Stimulated activated CD8-positive, alpha-beta memory T cell treated with anti-CD3 and anti-CD28 coated beads, Interleukin-12 subunit alpha, Interleukin-12 subunit beta, amount 100 ng/mL, for 1 hour (primary cell): Measurements from ENCODE around the gene SLC29A2.
A peak's percentile ranks its signal among the peaks of the same experiment; 100 is the strongest.
"Not testable (repeated sequence)": the region's sequence is repeated elsewhere in the genome, so short reads cannot be mapped to it uniquely, and the experiment has no call there.

Source experiments
- DNase-seq: peaks from one replicate; pipeline ENCODE4 v3.0.0-alpha.2; 2020; ENCODE audit warnings: low read depth

SLC29A2 gene

DNA sequence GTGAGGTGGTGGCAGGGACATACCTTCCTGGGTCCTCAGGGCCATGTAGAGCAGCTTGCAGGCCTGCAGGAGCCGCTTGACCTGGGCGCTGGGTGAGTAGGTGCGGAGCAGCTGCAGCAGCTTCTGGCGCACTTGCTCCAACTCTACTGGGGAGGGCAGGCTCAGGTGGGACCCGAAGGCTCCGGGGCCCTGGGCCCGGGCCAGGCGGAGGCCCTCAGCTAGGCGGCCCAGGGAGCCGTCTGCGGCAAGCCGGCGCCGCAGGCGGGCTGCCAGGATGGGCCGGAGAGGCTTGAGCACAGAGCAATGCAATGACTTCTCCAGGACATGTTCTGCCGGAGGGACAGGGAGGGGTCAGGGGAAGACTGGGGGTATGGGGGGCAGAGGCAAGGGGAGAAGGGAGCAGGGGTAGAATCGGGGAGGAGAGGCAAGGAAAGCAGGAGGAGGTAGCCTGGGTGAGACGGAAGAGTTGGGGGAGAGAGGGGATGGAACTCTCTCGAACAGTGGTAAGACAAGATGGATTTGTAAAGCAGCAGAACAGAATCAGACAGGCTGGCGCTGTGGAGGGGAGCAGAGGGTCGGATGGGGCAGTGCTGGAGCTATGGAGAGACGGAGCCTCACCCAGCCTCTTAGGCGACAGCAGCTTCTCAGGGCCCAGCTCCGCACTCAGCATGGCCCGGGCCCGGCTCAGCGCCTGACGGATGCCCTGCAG is 37.5 kb downstream of the SLC29A2 start:
- no peak for DNase-seq

DNA sequence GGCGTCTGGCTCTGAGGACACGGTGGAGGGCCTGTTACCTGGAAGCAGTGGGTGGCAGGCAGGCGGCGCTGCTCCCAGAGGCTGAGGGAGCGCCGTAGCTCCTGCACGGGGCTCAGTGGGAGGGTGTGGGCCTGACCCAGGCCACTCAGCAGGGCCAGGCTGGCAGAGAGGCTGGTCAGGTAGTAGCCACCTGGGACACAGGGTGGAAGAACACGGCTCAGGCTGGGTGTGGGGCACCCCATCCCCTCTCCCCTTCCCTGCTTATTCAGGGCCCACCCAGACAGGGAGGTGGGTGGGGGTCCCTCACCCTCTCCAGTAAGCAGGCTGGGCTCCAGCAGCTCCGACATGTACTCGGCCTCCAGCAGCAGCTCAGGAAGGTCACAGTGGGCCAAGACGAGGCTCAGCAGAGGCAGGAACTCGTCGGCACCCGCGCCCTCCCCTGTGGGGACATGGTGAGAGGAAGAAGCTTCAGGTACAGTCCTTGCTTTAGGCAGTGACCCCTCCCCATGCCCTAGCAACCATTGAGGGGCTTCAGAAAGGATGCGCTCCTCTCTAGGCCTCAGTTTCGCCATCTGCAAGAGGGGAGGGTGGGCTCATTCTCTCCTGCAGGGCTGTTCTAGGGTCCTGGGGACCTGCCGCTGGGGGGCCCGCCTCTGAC is 38.2 kb downstream of the SLC29A2 start:
- DNase-seq, result no peak

DNA sequence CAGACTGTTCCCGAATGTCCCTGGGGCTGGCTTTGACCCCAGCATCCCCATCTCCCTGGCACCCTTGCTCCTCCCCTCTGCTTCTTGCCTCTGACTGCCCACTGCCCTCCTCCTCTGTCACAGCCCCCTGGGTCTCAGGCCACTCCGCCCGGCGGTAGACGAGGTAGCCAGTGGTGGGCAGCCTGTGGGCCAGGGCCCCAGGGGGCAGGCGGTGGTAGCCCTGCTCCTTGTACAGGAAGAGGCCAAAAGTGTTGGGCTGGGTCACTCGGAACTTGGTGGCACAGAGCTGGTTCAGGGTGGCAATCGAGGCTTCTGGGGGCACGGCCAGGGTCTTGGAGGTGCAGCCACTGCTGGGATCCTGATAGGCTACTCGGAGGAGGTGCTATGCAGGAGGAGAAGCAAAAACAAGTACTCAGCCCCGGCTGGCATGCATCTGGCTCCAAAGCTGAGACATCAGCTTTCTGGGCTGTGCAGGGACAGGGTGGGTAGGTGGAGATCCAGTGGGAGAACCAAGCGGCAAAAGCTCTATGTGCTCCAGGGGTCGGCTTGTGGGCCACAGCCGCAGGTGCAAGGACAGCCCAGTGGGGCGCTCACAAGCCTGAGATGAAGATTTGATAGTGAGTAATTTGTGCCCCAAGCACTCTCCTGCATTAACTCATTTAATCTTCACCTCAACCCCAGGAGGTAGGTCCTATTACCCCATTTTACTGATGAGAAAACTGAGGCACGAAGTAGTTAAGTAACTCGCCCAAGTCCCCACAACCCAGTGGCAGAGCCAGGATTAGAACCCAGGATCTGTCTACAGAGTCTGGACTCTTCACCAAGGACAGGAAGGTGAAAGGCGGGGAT is 39.0 kb downstream of the SLC29A2 start:
- no peak for DNase-seq

DNA sequence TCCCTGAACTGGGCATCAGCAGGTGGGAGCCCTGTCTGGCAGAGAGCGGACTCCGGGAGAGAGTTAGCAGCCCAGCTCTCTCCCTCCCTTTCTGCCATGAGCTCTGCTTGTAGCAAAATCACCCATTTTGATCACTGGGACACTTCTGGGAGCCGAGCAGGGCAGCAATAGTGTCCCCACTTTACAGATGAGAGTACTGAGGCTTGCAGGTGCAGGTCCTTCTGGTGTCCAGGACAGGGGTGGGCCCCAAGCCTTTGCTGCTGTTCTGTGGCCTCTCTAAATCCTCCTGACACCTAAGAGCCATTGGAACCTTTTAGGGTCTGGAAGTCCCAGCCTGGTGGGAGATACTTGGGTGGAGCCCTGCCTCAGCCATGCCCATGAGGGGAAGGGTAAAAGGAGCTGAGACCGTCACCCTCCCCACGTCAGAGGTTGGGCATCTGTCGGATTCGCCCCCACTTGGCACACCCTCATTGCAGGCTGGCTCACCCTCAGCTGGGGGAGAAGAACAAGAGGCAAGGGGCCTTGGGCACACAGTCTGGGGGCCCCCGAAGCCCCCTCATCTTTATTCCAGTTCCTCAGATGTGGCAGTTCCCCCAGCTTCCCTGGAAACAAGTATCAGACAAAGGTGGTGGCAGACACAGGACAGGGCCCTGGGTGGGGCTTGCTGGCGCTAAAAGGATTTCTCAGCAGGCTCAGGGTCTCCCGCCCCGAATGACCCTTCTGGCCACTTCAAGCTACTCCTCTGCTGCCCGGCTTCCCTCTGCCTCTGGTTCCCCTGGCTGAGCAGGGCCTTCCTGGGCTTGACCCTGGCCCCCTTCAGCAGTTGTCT is 39.8 kb downstream of the SLC29A2 start:
- DNase-seq, result no peak

DNA sequence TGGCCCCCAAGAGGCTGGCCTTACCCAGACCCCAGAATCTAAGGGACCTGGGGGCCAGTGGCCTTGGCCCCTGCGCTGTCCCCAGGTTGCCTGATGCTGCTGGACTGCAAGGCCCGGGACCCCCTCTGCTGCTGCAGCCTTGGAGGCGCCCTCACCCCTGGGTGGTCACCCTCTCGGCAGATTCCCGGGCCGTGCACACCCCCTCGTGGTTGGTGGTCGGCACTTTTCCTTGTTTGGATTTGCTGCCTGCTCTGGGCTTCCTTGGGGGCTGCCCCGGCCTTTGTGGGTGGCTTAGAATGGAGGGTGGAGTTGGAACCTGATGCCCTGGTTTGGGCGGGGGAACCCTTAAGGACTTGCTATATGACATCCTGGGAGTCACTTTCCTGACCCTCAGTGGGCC is 40.6 kb downstream of the SLC29A2 start:
- DNase-seq, result no peak

DNA sequence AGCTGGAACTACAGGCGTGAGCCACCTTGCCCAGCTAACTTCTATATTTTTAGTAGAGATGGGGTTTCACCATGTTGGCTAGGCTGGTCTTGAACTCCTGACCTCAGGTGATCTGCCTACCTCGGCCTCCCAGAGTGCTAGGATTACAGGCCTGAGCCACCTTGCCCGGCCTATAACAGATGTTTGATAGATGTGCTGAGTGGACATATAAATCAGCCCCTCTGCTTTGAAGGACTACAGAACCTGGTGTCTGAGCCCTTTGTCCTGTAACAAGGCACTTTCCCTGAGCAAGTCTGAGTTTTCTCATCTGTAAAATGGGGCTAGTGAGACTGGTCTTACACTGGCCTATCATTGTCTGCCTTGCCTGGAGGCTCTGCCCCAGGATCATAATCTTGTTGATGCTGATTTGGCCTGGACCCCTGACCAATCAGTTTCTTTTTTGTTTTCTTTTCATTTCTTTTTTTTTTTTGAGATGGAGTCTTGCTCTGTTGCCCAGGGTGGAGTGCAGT is 42.3 kb downstream of the SLC29A2 start:
- DNase-seq, result no peak

DNA sequence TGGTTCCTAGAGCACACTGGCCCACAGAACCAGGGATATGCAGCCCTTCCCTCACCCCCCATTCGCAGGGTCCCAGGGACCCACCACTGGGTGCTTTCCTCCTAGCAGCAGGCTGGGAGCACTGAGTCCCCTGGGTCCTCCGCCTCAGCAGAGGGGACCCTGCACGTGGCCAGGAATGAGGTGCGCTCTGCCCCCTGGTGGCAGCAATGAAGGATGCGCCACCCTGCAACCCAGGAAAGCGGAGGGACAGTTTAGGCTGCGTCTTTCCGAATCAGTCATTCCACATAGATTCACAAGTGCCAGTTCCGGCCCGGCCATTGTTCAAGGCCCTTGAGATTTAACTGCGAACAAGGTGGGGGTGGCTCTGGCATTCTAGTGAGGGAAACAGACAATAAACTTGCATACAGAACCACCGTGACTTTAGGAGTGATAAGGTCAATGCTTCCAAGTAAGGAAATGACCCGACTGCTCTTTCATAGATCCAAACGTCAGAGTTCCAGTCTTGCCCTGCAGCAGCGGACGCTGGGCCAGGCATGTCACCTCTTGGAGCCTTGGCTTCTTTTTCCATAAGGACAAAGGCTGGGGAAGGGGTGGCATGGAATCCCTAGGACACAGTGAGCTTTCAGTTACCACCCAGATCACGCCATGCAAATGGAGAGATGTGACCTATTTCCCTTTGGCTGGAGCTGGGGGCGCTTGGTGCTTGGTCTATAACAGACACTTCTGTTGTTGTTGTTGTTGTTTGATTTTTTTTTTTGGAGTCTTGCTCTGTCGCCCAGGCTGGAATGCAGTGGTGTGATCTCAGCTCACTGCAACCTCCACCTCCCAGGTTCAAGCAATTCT is 43.0 kb downstream of the SLC29A2 start:
- peak; percentile 67 for DNase-seq

DNA sequence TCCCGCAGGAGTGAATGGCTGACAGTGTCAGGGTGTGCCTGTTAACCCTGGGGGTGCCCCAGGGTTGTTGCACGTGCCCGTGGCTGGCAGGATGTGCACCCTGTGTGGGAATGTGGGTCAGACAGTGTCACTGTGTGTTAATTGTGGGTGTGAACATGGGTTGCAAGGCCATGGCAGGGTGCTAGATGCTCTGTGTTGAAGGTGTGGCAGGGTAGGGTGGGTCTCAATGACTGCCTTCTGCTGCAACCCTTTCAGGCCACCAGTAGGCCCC is 43.6 kb downstream of the SLC29A2 start:
- DNase-seq, result no peak

DNA sequence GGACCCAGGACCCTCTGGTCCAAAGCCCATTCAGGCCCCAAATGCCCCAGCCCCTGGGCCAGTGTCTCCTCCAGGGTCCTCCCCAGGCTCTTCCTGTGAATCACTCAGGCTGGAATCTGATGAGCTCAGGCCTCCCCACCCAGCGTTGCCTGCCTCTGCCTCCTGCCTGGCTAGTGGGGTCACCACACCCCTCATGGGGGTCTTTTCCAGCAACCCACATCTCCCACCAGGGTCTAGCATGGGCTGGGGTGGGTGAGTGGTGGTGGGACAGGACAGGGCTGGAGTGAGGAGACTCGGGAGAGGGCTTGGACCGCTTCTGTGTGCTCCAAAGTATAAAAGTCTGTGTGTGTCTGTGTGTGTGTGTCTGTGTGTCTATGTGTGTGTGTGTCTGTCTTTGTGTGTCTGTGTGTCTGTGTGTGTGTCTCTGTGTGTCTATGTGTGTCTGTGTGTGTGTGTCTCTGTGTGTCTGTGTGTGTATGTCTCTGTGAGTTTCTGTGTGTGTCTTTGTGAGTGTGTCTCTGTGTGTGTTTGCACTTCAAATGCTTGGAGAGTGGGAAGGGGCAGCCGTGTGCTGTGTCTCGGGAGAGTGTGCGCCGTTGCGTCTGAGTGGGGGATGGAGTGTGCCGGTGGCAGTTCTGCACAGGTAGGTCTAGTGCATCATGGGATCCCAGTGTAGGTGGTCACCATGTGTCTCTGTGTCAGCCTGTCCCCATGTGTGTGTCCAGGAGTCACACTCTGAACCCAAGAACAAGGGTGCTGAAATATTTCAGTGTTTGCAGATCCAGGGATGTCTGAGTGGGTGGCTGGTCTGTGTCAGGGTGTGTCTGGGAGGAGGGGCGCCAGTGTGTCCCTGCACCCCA is 44.2 kb downstream of the SLC29A2 start:
- DNase-seq, result no peak

DNA sequence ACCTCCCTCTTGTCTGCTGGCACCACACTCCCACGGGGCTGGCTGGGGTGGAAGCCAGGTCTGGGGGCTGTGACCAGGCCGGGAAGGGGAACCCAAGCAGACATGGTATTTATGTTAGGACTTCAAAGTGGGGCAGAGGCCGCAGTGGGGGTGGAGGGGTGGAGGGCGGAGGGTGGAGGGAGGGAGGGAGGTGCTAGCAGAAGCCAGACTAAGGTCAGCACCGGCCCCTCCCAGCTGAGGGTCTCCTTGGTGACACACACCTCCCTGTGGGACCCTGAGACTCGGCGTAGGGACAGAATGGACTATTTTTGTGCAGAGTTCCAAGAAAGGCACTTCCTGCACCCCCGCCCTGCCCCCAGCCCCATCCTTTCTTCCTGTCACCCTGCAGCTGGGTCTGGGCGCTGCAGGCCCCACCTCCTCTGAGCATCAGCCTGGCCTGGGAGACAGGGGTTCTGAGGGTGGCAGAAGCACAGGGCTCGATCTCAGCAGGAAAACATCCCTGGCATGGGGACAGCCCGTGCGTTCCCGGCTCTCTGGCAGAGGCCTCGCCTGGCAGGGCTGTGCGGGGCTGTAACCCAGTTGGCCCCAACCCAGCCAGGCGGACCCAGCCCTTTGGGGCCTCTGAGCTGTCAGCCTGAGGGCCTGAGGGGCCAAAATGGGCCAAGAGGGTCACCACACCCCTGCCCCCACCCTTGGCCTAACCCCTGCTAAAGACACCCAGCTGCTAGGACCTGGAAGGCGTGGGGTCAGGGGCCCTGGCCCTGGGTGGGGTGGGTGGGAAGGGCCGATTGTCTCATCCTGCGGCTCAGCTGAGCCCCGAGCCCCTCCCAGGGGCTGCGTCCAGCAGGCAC is 45.1 kb downstream of the SLC29A2 start:
- DNase-seq, result no peak

DNA sequence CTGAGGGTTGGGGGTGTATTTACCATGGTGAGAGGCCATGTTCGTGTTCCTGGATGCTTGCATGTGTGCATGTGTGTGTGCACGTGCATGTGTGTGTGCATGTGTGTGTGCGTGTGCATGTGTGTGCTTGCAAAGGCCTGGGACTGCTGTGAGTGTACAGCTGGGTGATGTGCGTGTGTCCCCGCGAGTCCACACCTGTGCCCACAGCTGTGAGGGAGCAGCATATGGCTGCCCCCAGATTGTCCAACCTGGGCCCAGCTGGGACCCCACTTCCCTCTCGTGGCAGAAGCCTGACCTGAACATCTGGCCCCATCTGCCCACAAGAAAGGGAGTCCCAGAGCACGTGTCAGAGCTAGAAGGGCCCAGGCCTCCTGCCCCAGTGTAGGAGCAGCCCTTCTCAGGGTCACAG is 46.3 kb downstream of the SLC29A2 start:
- DNase-seq, result no peak

DNA sequence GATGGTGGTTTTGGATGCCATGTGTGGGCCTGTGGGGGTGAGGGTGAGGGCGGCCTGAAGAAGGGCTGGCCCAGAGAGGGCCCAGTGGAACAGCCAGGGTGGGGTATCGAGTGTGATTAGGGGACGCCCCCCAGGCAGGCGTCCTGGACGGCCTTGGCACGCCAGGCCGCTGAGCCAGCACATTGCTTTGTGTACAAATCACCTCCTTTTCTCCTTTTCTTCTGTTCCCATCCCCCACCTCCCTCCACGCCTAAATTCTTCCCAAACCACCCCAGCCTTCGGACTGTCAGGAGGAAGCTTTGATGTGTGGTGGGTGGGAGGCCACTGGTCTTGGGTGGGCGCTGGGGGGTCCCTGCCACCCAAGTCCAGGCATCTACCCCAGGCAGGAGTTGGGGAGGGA is 46.9 kb downstream of the SLC29A2 start:
- no peak for DNase-seq

DNA sequence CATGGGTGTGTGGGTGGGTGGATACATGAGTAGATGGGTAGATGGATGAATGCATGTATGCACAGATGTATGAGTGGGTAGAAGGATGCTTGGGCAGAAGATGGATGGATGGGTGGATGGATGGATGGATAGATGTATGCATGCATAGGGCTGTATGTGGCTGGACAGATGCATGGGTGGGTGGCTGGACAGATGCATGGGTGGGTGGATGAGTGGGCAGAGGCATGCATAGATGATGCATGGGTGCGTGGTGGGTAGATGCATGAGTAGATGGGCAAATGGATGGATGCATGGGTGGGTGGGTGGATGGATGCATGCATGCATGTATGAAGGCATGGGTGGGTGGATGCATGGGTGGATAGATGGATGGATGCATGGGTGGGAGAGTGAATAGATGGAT is 47.9 kb downstream of the SLC29A2 start:
- no peak for DNase-seq

DNA sequence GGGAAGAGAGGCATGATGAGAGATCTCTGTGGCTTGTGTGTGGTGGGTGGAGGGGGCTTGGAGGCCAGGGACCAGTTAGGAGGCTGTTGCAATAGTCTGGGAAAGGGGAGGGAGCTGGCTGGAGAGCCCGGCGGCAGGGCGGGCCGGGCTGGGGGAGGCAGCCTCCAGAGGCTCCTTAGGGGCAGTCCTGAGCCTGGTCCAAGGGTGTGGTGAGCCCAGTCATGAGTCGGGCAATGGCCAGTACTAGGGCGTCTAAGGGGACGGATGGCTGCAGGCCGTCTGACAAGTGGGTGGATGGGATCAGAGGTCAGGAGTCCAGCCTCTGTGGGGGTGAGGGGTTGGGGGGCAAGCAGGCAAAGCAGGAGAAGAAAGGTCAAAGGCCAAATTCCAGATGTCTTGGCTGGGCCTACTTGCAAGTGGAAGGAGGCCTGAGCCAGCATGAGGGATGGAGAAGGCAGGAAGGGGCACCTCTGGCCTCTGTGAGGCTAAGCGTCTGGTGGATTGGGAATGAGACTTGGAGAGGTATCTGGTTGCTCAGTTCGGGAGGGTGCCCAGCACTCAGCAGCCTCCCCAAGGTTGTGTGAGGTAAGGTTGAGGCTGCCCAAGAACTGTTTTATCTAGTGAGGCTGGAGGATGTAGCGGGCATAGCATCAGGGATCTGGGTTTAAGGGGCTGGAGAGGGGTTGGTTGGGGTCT is 48.7 kb downstream of the SLC29A2 start:
- DNase-seq, result no peak

DNA sequence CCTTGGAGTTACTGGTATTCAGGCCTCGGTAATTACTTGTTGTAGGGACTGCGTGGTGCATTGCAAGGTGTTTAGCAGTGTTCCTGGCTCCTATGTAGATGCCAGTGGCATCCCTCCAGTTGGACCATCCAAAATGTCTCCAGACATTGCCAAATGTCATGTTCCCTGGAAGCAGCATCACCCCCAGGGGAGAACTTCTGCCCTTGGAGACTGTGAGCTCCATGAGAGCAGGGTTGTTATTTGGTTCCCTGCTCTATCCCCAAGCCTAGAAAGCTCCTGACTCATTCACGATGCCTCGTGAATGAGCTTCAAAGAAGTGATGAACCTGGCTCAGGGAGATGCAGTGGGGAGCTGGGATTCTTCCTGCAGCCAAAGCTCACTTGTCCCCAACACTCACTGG is 50.0 kb downstream of the SLC29A2 start:
- DNase-seq, result no peak

DNA sequence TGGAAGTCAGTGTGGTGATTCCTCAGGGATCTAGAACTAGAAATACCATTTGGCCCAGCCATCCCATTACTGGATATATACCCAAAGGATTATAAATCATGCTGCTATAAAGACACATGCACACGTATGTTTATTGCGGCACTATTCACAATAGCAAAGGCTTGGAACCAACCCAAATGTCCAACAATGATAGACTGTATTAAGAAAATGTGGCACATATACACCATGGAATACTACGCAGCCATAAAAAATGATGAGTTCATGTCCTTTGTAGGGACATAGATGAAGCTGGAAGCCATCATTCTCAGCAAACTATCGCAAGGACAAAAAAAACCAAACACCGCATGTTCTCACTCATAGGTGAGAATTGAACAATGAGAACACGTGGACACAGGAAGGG is 50.8 kb downstream of the SLC29A2 start:
- DNase-seq, result not testable (repeated sequence)

DNA sequence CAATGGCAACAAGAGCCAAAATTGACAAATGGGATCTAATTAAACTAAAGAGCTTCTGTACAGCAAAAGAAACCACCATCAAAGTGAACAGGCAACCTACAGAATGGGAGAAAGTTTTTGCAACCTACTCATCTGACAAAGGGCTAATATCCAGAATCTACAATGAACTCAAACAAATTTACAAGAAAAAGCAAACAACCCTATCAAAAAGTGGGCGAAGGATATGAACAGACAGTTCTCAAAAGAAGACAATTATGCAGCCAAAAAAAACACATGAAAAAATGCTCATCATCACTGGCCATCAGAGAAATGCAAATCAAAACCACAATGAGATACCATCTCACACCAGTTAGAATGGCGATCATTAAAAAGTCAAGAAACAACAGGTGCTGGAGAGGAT is 51.3 kb downstream of the SLC29A2 start:
- not testable (repeated sequence) for DNase-seq

DNA sequence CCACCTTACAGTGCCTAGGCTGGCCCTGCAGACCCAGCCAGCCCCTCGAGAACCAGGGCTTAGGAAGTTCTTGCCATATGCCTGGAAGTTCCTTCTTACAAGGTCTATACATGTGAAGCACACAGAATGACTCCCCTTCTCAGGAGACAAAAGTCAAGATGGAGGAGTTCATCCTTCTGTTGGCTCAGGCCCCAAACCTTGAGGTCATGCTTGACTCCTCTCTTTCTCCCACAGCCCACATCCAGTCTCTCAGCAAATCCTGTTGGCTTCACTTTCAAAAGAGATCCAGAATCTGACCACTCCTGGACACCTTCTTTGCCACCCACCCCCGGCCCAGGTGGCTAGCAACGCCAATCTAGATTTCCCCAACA is 53.0 kb downstream of the SLC29A2 start:
- DNase-seq, result no peak
